OCI-LY7 (cell line): ENCODE data around the gene GRHL1. TPM values are rescaled to one million over a fixed set of nuclear protein-coding genes. Genes with fewer than 3 reads are reported as not detected.

Source experiments
- BruUV-seq: library from RNA; stranded (reverse); fragments of 400-500 nt; replicated peaks from 2 replicates; lab custom pipeline; 2021; lab: Mats Ljungman, UMichigan
- CTCF ChIA-PET: fragments of 300-600 bp; sonication (Branson Sonifier 250); formaldehyde crosslinking; loops from one replicate; lab custom pipeline; 2022; ENCODE audit warnings: antibody characterized with exemption; ENCODE audit not compliant: unreplicated experiment; lab: Charles Lee
- POLR2A ChIA-PET: fragments of 300-600 bp; sonication (Branson Sonifier 250); formaldehyde crosslinking; loops from one replicate; lab custom pipeline; 2022; ENCODE audit warnings: antibody characterized with exemption; lab: Charles Lee
- DNase-seq: peaks from one replicate; pipeline ENCODE4 v3.0.0-alpha.2; 2015; ENCODE audit warnings: low spot score
- H2AFZ ChIP-seq: fragments of 200-600 bp; sonication (generic), shearing (Covaris generic); 2 replicates; pipeline ENCODE4 v1.6.1; 2014; ENCODE audit warnings: mild to moderate bottlenecking, antibody characterized with exemption, low read length, moderate library complexity
- H3K27ac ChIP-seq: fragments of 200-600 bp; sonication (generic); 2 replicates; pipeline ENCODE4 v1.5.1; 2014; ENCODE audit warnings: mixed run types, low read depth, mild to moderate bottlenecking, moderate library complexity, low read length, inconsistent platforms; ENCODE audit not compliant: poor library complexity, severe bottlenecking
- H3K36me3 ChIP-seq: fragments of 200-600 bp; sonication (generic); 2 replicates; pipeline ENCODE4 v1.6.1; 2014; ENCODE audit warnings: mild to moderate bottlenecking, antibody characterized with exemption, low read length, moderate library complexity, mixed read lengths; ENCODE audit not compliant: insufficient read depth
- H3K4me1 ChIP-seq: fragments of 200-600 bp; sonication (generic); 2 replicates; pipeline ENCODE4 v1.5.1; 2014; ENCODE audit warnings: mild to moderate bottlenecking, low read length; ENCODE audit not compliant: insufficient read depth, poor library complexity, severe bottlenecking
- H3K4me2 ChIP-seq: fragments of 200-600 bp; sonication (generic); 2 replicates; pipeline ENCODE4 v1.6.1; 2014; ENCODE audit warnings: mild to moderate bottlenecking, low read length
- H3K4me3 ChIP-seq: fragments of 200-600 bp; sonication (generic); 2 replicates; pipeline ENCODE4 v1.5.1; 2014; ENCODE audit warnings: mild to moderate bottlenecking, low read depth, low read length; ENCODE audit not compliant: poor library complexity, severe bottlenecking
- H3K79me2 ChIP-seq: fragments of 200-600 bp; sonication (generic); 2 replicates; pipeline ENCODE4 v1.6.1; 2016; ENCODE audit warnings: low read depth, mild to moderate bottlenecking, low read length, moderate library complexity, mixed read lengths; ENCODE audit not compliant: insufficient read depth
- H3K9me2 ChIP-seq: fragments of 200-600 bp; sonication (generic); 2 replicates; pipeline ENCODE4 v1.6.1; 2016; ENCODE audit warnings: mild to moderate bottlenecking, low read length, mixed read lengths; ENCODE audit not compliant: insufficient read depth
- H3K9me3 ChIP-seq: fragments of 200-600 bp; sonication (generic); 2 replicates; pipeline ENCODE4 v1.6.1; 2014; ENCODE audit warnings: mild to moderate bottlenecking, mixed run types, low read length, mixed read lengths
- H4K20me1 ChIP-seq: fragments of 200-600 bp; sonication (generic); 2 replicates; pipeline ENCODE4 v1.6.1; 2014; ENCODE audit warnings: mild to moderate bottlenecking, antibody characterized with exemption, low read length, moderate library complexity, mixed read lengths; ENCODE audit not compliant: insufficient read depth
- EZH2phosphoT487 ChIP-seq: fragments of 200-600 bp; sonication (generic); IDR thresholded peaks from 2 replicates; pipeline ENCODE4 v1.6.1; 2018; ENCODE audit warnings: low read depth, borderline replicate concordance, mild to moderate bottlenecking, mixed run types, antibody characterized with exemption, low read length, moderate library complexity, mixed read lengths
- intact Hi-C: fragments of 100-400 bp; cut with micrococcal nuclease; formaldehyde crosslinking; loops from one replicate; pipeline ENCODE4 v1.10.0; 2022; ENCODE audit not compliant: unreplicated experiment
- total RNA-seq, 2 experiments: library from RNA; depleted of rRNA in 1 of 2; stranded (reverse); fragments of >200 nt in 1 of 2; shearing (Covaris generic) in 1 of 2; gene quantifications; 2 replicates each; pipeline ENCODE4 v1.2.3, GENCODE V29; 2014 to 2022
- TF ChIP-seq, protein P1 (sequence below): fragments of 200-600 bp; sonication (generic); conservative IDR thresholded peaks from 2 replicates; pipeline ENCODE4 v1.5.1; 2014; ENCODE audit warnings: mild to moderate bottlenecking, antibody characterized with exemption, low read length, moderate library complexity, mixed read lengths

Gene GRHL1
- total RNA-seq, 2 experiments from 2014 or later, result 0.19 to 2.5 TPM

DNA sequence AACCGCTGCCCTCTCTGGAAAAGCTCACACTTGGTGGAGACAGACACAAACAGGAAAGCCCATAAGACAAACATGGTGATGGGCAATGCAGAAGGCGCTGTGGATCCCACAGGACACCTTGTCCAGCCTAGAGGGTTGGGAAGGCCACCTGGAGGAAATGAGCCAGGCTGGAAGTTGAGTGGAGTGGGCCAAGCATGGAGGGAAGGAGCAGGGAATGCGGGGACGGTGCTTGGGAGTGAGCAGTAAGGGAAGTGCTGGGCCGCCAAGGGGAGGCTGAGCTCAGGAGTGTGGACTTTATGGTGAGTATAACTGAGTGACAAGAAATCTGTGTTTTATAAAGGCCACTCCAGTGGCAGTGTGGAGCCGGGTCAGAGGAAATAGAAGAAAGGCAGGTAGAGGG lies 2.8 kb upstream of the GRHL1 start:
- no TSS peak for BruUV-seq
- H2AFZ ChIP-seq, result no peak overlapping the region
- ChIA-PET POLR2A (interaction anchor here (0.6 kb wide), 1 partner anchor 29 kb away, joined by 3 read pairs; no protein-coding TSS in a partner anchor), CTCF (no interaction called here)
- no peaks in the 10 kb centered on the region for H3K9me3 ChIP-seq
- H3K36me3 ChIP-seq, result no peaks in the 10 kb centered on the region
- no peaks in the 10 kb centered on the region for H3K79me2 ChIP-seq
- peaks cover 12% of the 10 kb centered on the region for H3K4me1 ChIP-seq
- H4K20me1 ChIP-seq, result no peaks in the 10 kb centered on the region
- intact Hi-C loops, result no loop called here
- no peaks in the 10 kb centered on the region for H3K9me2 ChIP-seq
- no peak for DNase-seq
- no peak for TF ChIP-seq EZH2phosphoT487
- TF ChIP-seq, protein P1, sequence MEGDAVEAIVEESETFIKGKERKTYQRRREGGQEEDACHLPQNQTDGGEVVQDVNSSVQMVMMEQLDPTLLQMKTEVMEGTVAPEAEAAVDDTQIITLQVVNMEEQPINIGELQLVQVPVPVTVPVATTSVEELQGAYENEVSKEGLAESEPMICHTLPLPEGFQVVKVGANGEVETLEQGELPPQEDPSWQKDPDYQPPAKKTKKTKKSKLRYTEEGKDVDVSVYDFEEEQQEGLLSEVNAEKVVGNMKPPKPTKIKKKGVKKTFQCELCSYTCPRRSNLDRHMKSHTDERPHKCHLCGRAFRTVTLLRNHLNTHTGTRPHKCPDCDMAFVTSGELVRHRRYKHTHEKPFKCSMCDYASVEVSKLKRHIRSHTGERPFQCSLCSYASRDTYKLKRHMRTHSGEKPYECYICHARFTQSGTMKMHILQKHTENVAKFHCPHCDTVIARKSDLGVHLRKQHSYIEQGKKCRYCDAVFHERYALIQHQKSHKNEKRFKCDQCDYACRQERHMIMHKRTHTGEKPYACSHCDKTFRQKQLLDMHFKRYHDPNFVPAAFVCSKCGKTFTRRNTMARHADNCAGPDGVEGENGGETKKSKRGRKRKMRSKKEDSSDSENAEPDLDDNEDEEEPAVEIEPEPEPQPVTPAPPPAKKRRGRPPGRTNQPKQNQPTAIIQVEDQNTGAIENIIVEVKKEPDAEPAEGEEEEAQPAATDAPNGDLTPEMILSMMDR, result no peak
- no peak overlapping the region for H3K27ac ChIP-seq
- no peak overlapping the region for H3K4me2 ChIP-seq
- no peak overlapping the region for H3K4me3 ChIP-seq

DNA sequence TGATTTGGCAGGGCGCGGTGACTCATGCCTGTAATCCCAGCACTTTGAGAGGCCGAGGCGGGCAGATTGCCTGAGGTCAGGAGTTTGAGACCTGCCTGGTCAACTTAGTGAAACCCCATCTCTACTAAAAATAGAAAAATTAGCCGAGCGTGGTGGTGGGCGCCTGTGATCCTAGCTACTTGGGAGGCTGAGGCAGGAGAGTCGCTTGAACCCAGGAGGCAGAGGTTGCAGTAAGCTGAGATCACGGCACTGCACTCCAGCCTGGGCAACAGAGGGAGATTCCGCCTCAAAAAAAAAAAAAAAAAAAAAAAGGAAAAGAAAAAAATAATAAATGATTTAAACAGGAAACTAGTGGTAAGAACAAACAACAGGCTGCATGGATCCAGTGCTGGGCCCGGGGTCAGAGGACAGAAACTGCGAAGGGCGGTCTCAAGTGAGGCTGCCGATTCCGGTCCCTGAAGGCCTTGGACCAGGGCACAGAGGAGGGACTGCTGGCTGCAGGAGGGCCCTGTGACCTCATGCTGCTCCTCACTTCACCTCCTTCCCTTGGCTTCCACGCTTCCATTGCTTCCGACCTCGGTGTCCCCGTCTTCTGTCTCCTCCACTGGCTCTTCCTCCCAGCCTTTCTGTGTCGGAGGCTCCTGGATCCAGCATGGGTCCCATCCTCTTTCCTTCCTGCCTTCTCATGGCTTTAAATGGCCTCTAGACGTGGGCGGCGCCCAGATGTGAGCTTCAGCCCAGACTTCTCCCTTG lies 2.1 kb upstream of the GRHL1 start:
- no peaks in the 10 kb centered on the region for H3K9me2 ChIP-seq
- H2AFZ ChIP-seq, result no peak overlapping the region
- no peak overlapping the region for H3K4me3 ChIP-seq
- H3K4me2 ChIP-seq, result no peak overlapping the region
- ChIA-PET CTCF (no interaction called here), POLR2A (interaction anchor here (0.6 kb wide), 1 partner anchor 29 kb away, joined by 3 read pairs; no protein-coding TSS in a partner anchor)
- BruUV-seq, result no TSS peak
- DNase-seq, result no peak
- no peaks in the 10 kb centered on the region for H4K20me1 ChIP-seq
- no peaks in the 10 kb centered on the region for H3K79me2 ChIP-seq
- intact Hi-C loops, result no loop called here
- no peaks in the 10 kb centered on the region for H3K36me3 ChIP-seq
- TF ChIP-seq, protein P1, result no peak
- no peak for TF ChIP-seq EZH2phosphoT487
- H3K9me3 ChIP-seq, result no peaks in the 10 kb centered on the region
- peaks cover 12% of the 10 kb centered on the region for H3K4me1 ChIP-seq
- H3K27ac ChIP-seq, result no peak overlapping the region

DNA sequence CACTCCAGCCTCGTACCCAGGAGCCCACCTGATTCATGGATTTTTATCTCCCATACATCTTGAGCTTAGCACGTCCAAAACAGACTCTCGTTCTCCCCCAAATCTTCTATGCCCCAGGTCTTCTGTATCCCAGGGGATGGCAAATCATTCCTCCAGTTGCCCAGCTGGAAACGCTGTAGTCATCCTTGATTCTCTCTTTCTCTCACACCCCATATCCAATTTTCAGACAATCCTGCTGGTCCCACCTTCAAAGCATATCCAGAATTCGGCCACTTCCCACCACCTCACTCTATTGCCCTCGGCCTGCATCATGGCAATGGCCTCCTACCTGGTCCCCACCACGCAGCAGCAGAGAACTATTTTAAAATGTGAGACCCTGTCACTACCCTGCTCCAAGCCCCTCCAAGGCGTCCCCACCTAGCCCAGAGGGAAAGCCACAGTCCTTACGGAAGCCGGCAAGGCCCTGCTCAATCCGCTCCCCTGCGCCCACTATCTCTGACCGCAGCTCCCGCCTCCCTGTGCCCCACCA lies 1.4 kb upstream of the GRHL1 start:
- no peak for DNase-seq
- Histone ChIP-seq H3K79me2 (no peaks in the 10 kb centered on the region), H3K27ac (no peak overlapping the region), H3K36me3 (no peaks in the 10 kb centered on the region), H3K9me3 (no peaks in the 10 kb centered on the region), H3K4me2 (no peak overlapping the region), H3K9me2 (no peaks in the 10 kb centered on the region), H3K4me1 (peaks cover 12% of the 10 kb centered on the region), H4K20me1 (no peaks in the 10 kb centered on the region), H2AFZ (no peak overlapping the region), H3K4me3 (no peak overlapping the region)
- intact Hi-C loops, result loop anchor here (5.0 to 10.0 kb wide), 2 partner anchors 138 to 495 kb away; partner anchors contain the start of gene ODC1
- no TSS peak for BruUV-seq
- ChIA-PET POLR2A (no interaction called here), CTCF (no interaction called here)
- TF ChIP-seq, protein P1, result no peak
- TF ChIP-seq EZH2phosphoT487, result no peak
